HEK293 (cell line): ENCODE results near the gene ARPP19.

Experiments
- GLI2 ChIP-seq: fragments of 450-650 bp; formaldehyde crosslinking; IDR thresholded peaks from 2 replicates; pipeline ENCODE4; 2017; ENCODE audit warnings: missing biosample characterization, missing genetic modification characterization, low read depth, borderline replicate concordance
- GLI4 ChIP-seq: fragments of 450-650 bp; formaldehyde crosslinking; IDR thresholded peaks from 2 replicates; pipeline ENCODE4 v1.5.1; 2016; ENCODE audit warnings: missing biosample characterization, missing genetic modification characterization
- HOXC10 ChIP-seq: sonication (generic); formaldehyde crosslinking; IDR thresholded peaks from 2 replicates; pipeline ENCODE4 v1.8.1; 2023; ENCODE audit warnings: mild to moderate bottlenecking, missing genetic modification reagents
- MYNN ChIP-seq: fragments of 450-650 bp; formaldehyde crosslinking; IDR thresholded peaks from 2 replicates; pipeline ENCODE4 v1.5.1; 2016; ENCODE audit warnings: missing biosample characterization, missing genetic modification characterization, borderline replicate concordance
- SP3 ChIP-seq: fragments of 450-650 bp; formaldehyde crosslinking; IDR thresholded peaks from 2 replicates; pipeline ENCODE4 v1.5.1; 2016; ENCODE audit warnings: missing biosample characterization, missing genetic modification characterization
- ZBTB26 ChIP-seq: fragments of 450-650 bp; formaldehyde crosslinking; optimal IDR thresholded peaks from 2 replicates; pipeline ENCODE3; 2016; ENCODE audit warnings: missing biosample characterization, mild to moderate bottlenecking, missing genetic modification characterization
- ZBTB44 ChIP-seq: fragments of 450-650 bp; IDR thresholded peaks from 2 replicates; pipeline ENCODE4 v1.5.1; 2018; ENCODE audit warnings: missing biosample characterization, mild to moderate bottlenecking, missing genetic modification characterization
- ZEB2 ChIP-seq: fragments of 450-650 bp; formaldehyde crosslinking; IDR thresholded peaks from 2 replicates; pipeline ENCODE4 v1.5.1; 2016; ENCODE audit warnings: missing biosample characterization, missing genetic modification characterization
- ZNF248 ChIP-seq: fragments of 450-650 bp; formaldehyde crosslinking; IDR thresholded peaks from 2 replicates; pipeline ENCODE4 v1.5.1; 2017; ENCODE audit warnings: missing biosample characterization, missing genetic modification characterization
- ZNF266 ChIP-seq: fragments of 450-650 bp; formaldehyde crosslinking; IDR thresholded peaks from 2 replicates; pipeline ENCODE4 v1.5.1; 2016; ENCODE audit warnings: missing biosample characterization, missing genetic modification characterization, low read depth
- ZNF302 ChIP-seq: fragments of 450-650 bp; formaldehyde crosslinking; IDR thresholded peaks from 2 replicates; pipeline ENCODE4 v1.5.1; 2016; ENCODE audit warnings: missing biosample characterization, missing genetic modification characterization, low read depth
- ZNF311 ChIP-seq: fragments of 450-650 bp; formaldehyde crosslinking; IDR thresholded peaks from 2 replicates; pipeline ENCODE4 v1.5.1; 2017; ENCODE audit warnings: missing biosample characterization, missing genetic modification characterization, borderline replicate concordance
- ZNF350 ChIP-seq: fragments of 450-650 bp; formaldehyde crosslinking; IDR thresholded peaks from 2 replicates; pipeline ENCODE4 v1.5.0; 2017; ENCODE audit warnings: missing biosample characterization, mild to moderate bottlenecking, missing genetic modification characterization
- ZNF354C ChIP-seq: fragments of 450-650 bp; formaldehyde crosslinking; IDR thresholded peaks from 2 replicates; pipeline ENCODE4 v1.5.1; 2016; ENCODE audit warnings: missing biosample characterization, missing genetic modification characterization, low read depth, borderline replicate concordance
- ZNF391 ChIP-seq: fragments of 450-650 bp; formaldehyde crosslinking; IDR thresholded peaks from 2 replicates; pipeline ENCODE4 v1.5.1; 2016; ENCODE audit warnings: low read depth, missing biosample characterization, missing genetic modification characterization, borderline replicate concordance
- ZNF433 ChIP-seq: fragments of 450-650 bp; formaldehyde crosslinking; IDR thresholded peaks from 2 replicates; pipeline ENCODE4 v1.5.1; 2016; ENCODE audit warnings: missing biosample characterization, missing genetic modification characterization, low read depth
- ZNF501 ChIP-seq: fragments of 450-650 bp; formaldehyde crosslinking; IDR thresholded peaks from 2 replicates; pipeline ENCODE4 v1.5.1; 2016; ENCODE audit warnings: missing biosample characterization, missing genetic modification characterization
- ZNF513 ChIP-seq: fragments of 450-650 bp; IDR thresholded peaks from 2 replicates; pipeline ENCODE4 v1.5.1; 2018; ENCODE audit warnings: missing biosample characterization, missing genetic modification characterization
- ZNF558 ChIP-seq: fragments of 450-650 bp; formaldehyde crosslinking; IDR thresholded peaks from 2 replicates; pipeline ENCODE4 v1.5.1; 2016; ENCODE audit warnings: missing biosample characterization, missing genetic modification characterization
- ZNF560 ChIP-seq: fragments of 450-650 bp; formaldehyde crosslinking; IDR thresholded peaks from 2 replicates; pipeline ENCODE4 v1.5.1; 2017; ENCODE audit warnings: missing biosample characterization, missing genetic modification characterization, borderline replicate concordance
- ZNF624 ChIP-seq: fragments of 450-650 bp; formaldehyde crosslinking; IDR thresholded peaks from 2 replicates; pipeline ENCODE4 v1.5.1; 2017; ENCODE audit warnings: missing biosample characterization, missing genetic modification characterization
- ZNF654 ChIP-seq: fragments of 450-650 bp; formaldehyde crosslinking; IDR thresholded peaks from 2 replicates; pipeline ENCODE4 v1.5.1; 2016; ENCODE audit warnings: low read depth, missing biosample characterization, missing genetic modification characterization
- ZNF701 ChIP-seq: fragments of 450-650 bp; formaldehyde crosslinking; IDR thresholded peaks from 2 replicates; pipeline ENCODE4 v1.5.1; 2016; ENCODE audit warnings: missing biosample characterization, missing genetic modification characterization
- ZNF76 ChIP-seq: fragments of 450-650 bp; formaldehyde crosslinking; IDR thresholded peaks from 2 replicates; pipeline ENCODE4; 2016; ENCODE audit warnings: low read depth, missing biosample characterization, missing genetic modification characterization, borderline replicate concordance
- ZNF837 ChIP-seq: fragments of 450-650 bp; formaldehyde crosslinking; IDR thresholded peaks from 2 replicates; pipeline ENCODE4 v1.5.1; 2016; ENCODE audit warnings: missing biosample characterization, missing genetic modification characterization
- TF ChIP-seq, protein P1 (sequence below): fragments of 450-650 bp; formaldehyde crosslinking; IDR thresholded peaks from 2 replicates; pipeline ENCODE4 v1.5.1; 2016; ENCODE audit warnings: missing biosample characterization, missing genetic modification characterization, low read depth
- TF ChIP-seq, protein P2 (sequence below): fragments of 450-650 bp; formaldehyde crosslinking; IDR thresholded peaks from 2 replicates; pipeline ENCODE4 v1.5.1; 2016; ENCODE audit warnings: missing biosample characterization, missing genetic modification characterization, borderline replicate concordance

The ARPP19 gene

DNA sequence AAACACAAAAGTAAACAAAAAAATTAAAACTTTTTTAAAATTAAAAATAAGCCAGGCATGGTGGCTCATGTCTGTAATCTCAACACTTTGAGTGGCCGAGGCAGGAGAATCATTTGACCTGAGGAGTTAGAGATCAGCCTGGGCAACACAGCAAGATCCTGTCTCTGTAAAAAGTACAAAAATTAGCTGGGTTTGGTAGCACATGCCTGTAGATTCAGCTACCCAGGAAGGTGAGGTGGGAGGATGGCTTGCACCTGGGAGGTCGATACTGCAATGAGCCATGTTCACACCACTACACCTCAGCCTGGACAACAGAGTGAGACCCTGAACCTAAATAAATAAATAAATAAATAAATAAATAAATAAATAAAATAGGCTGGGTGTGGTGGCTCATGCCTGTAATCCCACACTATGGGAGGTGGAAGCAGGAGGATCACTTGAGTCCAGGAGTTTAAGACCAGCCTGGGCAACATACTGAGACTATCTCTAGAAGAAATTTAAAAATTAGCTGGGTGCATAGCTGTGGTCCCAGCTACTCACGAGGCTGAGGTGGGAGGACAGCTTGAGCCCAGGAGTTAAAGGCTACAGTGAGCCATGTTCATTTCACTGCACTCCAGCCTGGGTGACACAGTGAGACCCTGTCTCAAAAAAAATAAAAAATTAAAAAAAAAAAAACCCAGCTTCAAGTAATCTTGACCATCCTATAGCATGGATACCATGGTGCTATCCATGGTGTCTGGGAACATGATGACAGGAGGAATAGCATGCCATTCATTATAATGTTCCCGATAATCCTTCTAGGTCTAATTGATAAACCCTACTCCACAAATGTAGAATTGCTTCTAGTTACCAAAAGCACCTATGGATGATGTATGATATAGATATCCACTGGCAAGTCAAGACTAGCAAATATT is 44.4 kb downstream of the ARPP19 start (continued):
- TF ChIP-seq GLI4 (tag by site-specific recombination) (no peak), MYNN (no peak; the same call in 1 of the 2 replicates), GLI2 (tag by site-specific recombination) (no peak; the same call in 1 of the 2 replicates), ZNF501 (tag by site-specific recombination) (0 out of 2 replicates have a peak, but pooled peaks have one; percentile 36), ZNF311 (tag by site-specific recombination) (no peak), ZNF354C (tag by site-specific recombination) (peak; percentile 60; the same call in 1 of the 2 replicates), ZNF654 (tag by site-specific recombination) (peak; percentile 25; the same call in 1 of the 2 replicates), ZNF76 (tag by site-specific recombination) (no peak), ZNF560 (no peak), ZBTB44 (no peak), ZNF837 (tag by site-specific recombination) (no peak), ZBTB26 (no peak), ZNF248 (no peak), ZNF513 (tag by site-specific recombination) (no peak), ZEB2 (tag by site-specific recombination) (no peak), ZNF558 (tag by site-specific recombination) (peak; percentile 61; the same call in 1 of the 2 replicates), ZNF433 (tag by site-specific recombination) (peak; percentile 82), ZNF302 (tag by site-specific recombination) (no peak), HOXC10 (CRISPR knock-in tag) (no peak), SP3 (tag by site-specific recombination) (no peak), ZNF266 (tag by site-specific recombination) (peak; percentile 60), ZNF624 (no peak), ZNF350 (tag by site-specific recombination) (no peak), ZNF391 (tag by site-specific recombination) (no peak), ZNF701 (tag by site-specific recombination) (no peak)
- TF ChIP-seq, protein P1, sequence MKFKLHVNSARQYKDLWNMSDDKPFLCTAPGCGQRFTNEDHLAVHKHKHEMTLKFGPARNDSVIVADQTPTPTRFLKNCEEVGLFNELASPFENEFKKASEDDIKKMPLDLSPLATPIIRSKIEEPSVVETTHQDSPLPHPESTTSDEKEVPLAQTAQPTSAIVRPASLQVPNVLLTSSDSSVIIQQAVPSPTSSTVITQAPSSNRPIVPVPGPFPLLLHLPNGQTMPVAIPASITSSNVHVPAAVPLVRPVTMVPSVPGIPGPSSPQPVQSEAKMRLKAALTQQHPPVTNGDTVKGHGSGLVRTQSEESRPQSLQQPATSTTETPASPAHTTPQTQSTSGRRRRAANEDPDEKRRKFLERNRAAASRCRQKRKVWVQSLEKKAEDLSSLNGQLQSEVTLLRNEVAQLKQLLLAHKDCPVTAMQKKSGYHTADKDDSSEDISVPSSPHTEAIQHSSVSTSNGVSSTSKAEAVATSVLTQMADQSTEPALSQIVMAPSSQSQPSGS (tag by site-specific recombination) = no peak
- TF ChIP-seq, protein P2, sequence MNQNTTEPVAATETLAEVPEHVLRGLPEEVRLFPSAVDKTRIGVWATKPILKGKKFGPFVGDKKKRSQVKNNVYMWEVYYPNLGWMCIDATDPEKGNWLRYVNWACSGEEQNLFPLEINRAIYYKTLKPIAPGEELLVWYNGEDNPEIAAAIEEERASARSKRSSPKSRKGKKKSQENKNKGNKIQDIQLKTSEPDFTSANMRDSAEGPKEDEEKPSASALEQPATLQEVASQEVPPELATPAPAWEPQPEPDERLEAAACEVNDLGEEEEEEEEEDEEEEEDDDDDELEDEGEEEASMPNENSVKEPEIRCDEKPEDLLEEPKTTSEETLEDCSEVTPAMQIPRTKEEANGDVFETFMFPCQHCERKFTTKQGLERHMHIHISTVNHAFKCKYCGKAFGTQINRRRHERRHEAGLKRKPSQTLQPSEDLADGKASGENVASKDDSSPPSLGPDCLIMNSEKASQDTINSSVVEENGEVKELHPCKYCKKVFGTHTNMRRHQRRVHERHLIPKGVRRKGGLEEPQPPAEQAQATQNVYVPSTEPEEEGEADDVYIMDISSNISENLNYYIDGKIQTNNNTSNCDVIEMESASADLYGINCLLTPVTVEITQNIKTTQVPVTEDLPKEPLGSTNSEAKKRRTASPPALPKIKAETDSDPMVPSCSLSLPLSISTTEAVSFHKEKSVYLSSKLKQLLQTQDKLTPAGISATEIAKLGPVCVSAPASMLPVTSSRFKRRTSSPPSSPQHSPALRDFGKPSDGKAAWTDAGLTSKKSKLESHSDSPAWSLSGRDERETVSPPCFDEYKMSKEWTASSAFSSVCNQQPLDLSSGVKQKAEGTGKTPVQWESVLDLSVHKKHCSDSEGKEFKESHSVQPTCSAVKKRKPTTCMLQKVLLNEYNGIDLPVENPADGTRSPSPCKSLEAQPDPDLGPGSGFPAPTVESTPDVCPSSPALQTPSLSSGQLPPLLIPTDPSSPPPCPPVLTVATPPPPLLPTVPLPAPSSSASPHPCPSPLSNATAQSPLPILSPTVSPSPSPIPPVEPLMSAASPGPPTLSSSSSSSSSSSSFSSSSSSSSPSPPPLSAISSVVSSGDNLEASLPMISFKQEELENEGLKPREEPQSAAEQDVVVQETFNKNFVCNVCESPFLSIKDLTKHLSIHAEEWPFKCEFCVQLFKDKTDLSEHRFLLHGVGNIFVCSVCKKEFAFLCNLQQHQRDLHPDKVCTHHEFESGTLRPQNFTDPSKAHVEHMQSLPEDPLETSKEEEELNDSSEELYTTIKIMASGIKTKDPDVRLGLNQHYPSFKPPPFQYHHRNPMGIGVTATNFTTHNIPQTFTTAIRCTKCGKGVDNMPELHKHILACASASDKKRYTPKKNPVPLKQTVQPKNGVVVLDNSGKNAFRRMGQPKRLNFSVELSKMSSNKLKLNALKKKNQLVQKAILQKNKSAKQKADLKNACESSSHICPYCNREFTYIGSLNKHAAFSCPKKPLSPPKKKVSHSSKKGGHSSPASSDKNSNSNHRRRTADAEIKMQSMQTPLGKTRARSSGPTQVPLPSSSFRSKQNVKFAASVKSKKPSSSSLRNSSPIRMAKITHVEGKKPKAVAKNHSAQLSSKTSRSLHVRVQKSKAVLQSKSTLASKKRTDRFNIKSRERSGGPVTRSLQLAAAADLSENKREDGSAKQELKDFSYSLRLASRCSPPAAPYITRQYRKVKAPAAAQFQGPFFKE (tag by site-specific recombination) = no peak
